Peyer's patch (tissue), 4 donors: ENCODE measurements around the gene XPC.

Experiments
- POLR2A ChIP-seq, 2 donors: fragments of 450-650 bp; IDR thresholded peaks; one replicate each; pipeline ENCODE4 v1.5.1; 2017; ENCODE audit warnings: antibody characterized with exemption in 2 of 2, mild to moderate bottlenecking in 2 of 2, moderate library complexity in 2 of 2
- TF ChIP-seq, protein P1 (sequence below), 6 experiments: fragments of 450-650 bp in 4 of 6; fragments of 200-600 bp in 2 of 6; sonication (generic) in 1 of 6; IDR thresholded peaks; one replicate each; pipeline ENCODE4 v1.5.1; 2017 to 2019; ENCODE audit warnings: antibody characterized with exemption in 6 of 6, mild to moderate bottlenecking in 3 of 6, moderate library complexity in 1 of 6

GRCh38 chr3:14154895-14155440, 23.4 kb downstream of the XPC start:
- TF ChIP-seq, protein P1, sequence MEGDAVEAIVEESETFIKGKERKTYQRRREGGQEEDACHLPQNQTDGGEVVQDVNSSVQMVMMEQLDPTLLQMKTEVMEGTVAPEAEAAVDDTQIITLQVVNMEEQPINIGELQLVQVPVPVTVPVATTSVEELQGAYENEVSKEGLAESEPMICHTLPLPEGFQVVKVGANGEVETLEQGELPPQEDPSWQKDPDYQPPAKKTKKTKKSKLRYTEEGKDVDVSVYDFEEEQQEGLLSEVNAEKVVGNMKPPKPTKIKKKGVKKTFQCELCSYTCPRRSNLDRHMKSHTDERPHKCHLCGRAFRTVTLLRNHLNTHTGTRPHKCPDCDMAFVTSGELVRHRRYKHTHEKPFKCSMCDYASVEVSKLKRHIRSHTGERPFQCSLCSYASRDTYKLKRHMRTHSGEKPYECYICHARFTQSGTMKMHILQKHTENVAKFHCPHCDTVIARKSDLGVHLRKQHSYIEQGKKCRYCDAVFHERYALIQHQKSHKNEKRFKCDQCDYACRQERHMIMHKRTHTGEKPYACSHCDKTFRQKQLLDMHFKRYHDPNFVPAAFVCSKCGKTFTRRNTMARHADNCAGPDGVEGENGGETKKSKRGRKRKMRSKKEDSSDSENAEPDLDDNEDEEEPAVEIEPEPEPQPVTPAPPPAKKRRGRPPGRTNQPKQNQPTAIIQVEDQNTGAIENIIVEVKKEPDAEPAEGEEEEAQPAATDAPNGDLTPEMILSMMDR (IDR thresholded peaks at IDR 0.05): no peak
- no peak for TF ChIP-seq POLR2A (IDR thresholded peaks at IDR 0.05)
